ENCODE results near the gene ANKFY1.
"Not testable (repeated sequence)": the region's sequence is repeated elsewhere in the genome, so short reads cannot be mapped to it uniquely, and the experiment has no call there.

The ANKFY1 gene

GRCh38 chr17:4272972-4273368 lies 9.2 kb upstream of the ANKFY1 start:
- Histone ChIP-seq H3K27me3 (ENCODE audit: insufficient read depth, low read length) (no peaks in the 10 kb centered on the region), H2AFZ (ENCODE audit: low read depth, low read length) (no peak overlapping the region), H3K9me3 (ENCODE audit: low read length) (no peaks in the 10 kb centered on the region), H3K4me3 (ENCODE audit: low read length) (no peak overlapping the region), H3K36me3 (ENCODE audit: insufficient read depth, low read length) (peaks cover 10% of the 10 kb centered on the region), H3K4me1 (ENCODE audit: insufficient read depth, low read length) (no peaks in the 10 kb centered on the region)

GRCh38 chr17:4272213-4272971 lies 8.6 kb upstream of the ANKFY1 start:
- H3K36me3 ChIP-seq (ENCODE audit: insufficient read depth, low read length), result peaks cover 13% of the 10 kb centered on the region
- no peaks in the 10 kb centered on the region for H3K27me3 ChIP-seq (ENCODE audit: insufficient read depth, low read length)
- H3K4me3 ChIP-seq (ENCODE audit: low read length), result no peak overlapping the region
- no peak overlapping the region for H2AFZ ChIP-seq (ENCODE audit: low read depth, low read length)
- no peaks in the 10 kb centered on the region for H3K9me3 ChIP-seq (ENCODE audit: low read length)
- H3K4me1 ChIP-seq (ENCODE audit: insufficient read depth, low read length), result no peaks in the 10 kb centered on the region

- H3K36me3 ChIP-seq (ENCODE audit: insufficient read depth, low read length), result peaks cover 14% of the 10 kb centered on the region
- H2AFZ ChIP-seq (ENCODE audit: low read depth, low read length), result no peak overlapping the region
- H3K4me1 ChIP-seq (ENCODE audit: insufficient read depth, low read length), result no peaks in the 10 kb centered on the region
- H3K9me3 ChIP-seq (ENCODE audit: low read length), result no peaks in the 10 kb centered on the region
- no peaks in the 10 kb centered on the region for H3K27me3 ChIP-seq (ENCODE audit: insufficient read depth, low read length)
- no peak overlapping the region for H3K4me3 ChIP-seq (ENCODE audit: low read length)
Observed at GRCh38 chr17:4270736-4271135, 7.0 kb upstream of the ANKFY1 start.

GRCh38 chr17:4269915-4270314 lies 6.1 kb upstream of the ANKFY1 start:
- H3K36me3 ChIP-seq (ENCODE audit: insufficient read depth, low read length), result peaks cover 14% of the 10 kb centered on the region
- H3K4me1 ChIP-seq (ENCODE audit: insufficient read depth, low read length), result no peaks in the 10 kb centered on the region
- no peaks in the 10 kb centered on the region for H3K27me3 ChIP-seq (ENCODE audit: insufficient read depth, low read length)
- no peak overlapping the region for H3K4me3 ChIP-seq (ENCODE audit: low read length)
- H3K9me3 ChIP-seq (ENCODE audit: low read length), result no peaks in the 10 kb centered on the region
- no peak overlapping the region for H2AFZ ChIP-seq (ENCODE audit: low read depth, low read length)

GRCh38 chr17:4267402-4267801 lies 3.6 kb upstream of the ANKFY1 start:
- Histone ChIP-seq H2AFZ (ENCODE audit: low read depth, low read length) (no peak overlapping the region), H3K4me3 (ENCODE audit: low read length) (no peak overlapping the region), H3K27me3 (ENCODE audit: insufficient read depth, low read length) (no peaks in the 10 kb centered on the region), H3K9me3 (ENCODE audit: low read length) (no peaks in the 10 kb centered on the region), H3K4me1 (ENCODE audit: insufficient read depth, low read length) (peaks cover 11% of the 10 kb centered on the region), H3K36me3 (ENCODE audit: insufficient read depth, low read length) (peaks cover 14% of the 10 kb centered on the region)

GRCh38 chr17:4266550-4266949 lies 2.8 kb upstream of the ANKFY1 start:
- Histone ChIP-seq H3K9me3 (ENCODE audit: low read length) (no peaks in the 10 kb centered on the region), H2AFZ (ENCODE audit: low read depth, low read length) (no peak overlapping the region), H3K27me3 (ENCODE audit: insufficient read depth, low read length) (no peaks in the 10 kb centered on the region), H3K36me3 (ENCODE audit: insufficient read depth, low read length) (peaks cover 12% of the 10 kb centered on the region), H3K4me3 (ENCODE audit: low read length) (no peak overlapping the region), H3K4me1 (ENCODE audit: insufficient read depth, low read length) (peaks cover 11% of the 10 kb centered on the region)

GRCh38 chr17:4262703-4263102 lies 1.1 kb downstream of the ANKFY1 start:
- Histone ChIP-seq H3K4me1 (ENCODE audit: insufficient read depth, low read length) (peaks cover 11% of the 10 kb centered on the region), H2AFZ (ENCODE audit: low read depth, low read length) (no peak overlapping the region), H3K27me3 (ENCODE audit: insufficient read depth, low read length) (no peaks in the 10 kb centered on the region), H3K36me3 (ENCODE audit: insufficient read depth, low read length) (peaks cover 17% of the 10 kb centered on the region), H3K4me3 (ENCODE audit: low read length) (peak overlapping the region; percentile 58), H3K9me3 (ENCODE audit: low read length) (peaks cover 16% of the 10 kb centered on the region)

GRCh38 chr17:4261452-4261851 lies 2.3 kb downstream of the ANKFY1 start:
- Histone ChIP-seq H2AFZ (ENCODE audit: low read depth, low read length) (no peak overlapping the region), H3K9me3 (ENCODE audit: low read length) (peaks cover 16% of the 10 kb centered on the region), H3K4me3 (ENCODE audit: low read length) (no peak overlapping the region), H3K27me3 (ENCODE audit: insufficient read depth, low read length) (no peaks in the 10 kb centered on the region), H3K4me1 (ENCODE audit: insufficient read depth, low read length) (peaks cover 11% of the 10 kb centered on the region), H3K36me3 (ENCODE audit: insufficient read depth, low read length) (peaks cover 17% of the 10 kb centered on the region)

GRCh38 chr17:4258867-4259266 lies 4.9 kb downstream of the ANKFY1 start:
- no peak overlapping the region for H3K4me3 ChIP-seq (ENCODE audit: low read length)
- peaks cover 5% of the 10 kb centered on the region for H3K4me1 ChIP-seq (ENCODE audit: insufficient read depth, low read length)
- no peaks in the 10 kb centered on the region for H3K27me3 ChIP-seq (ENCODE audit: insufficient read depth, low read length)
- H3K36me3 ChIP-seq (ENCODE audit: insufficient read depth, low read length), result peaks cover 19% of the 10 kb centered on the region
- H3K9me3 ChIP-seq (ENCODE audit: low read length), result peaks cover 16% of the 10 kb centered on the region
- H2AFZ ChIP-seq (ENCODE audit: low read depth, low read length), result no peak overlapping the region

- H3K27me3 ChIP-seq (ENCODE audit: insufficient read depth, low read length), result no peaks in the 10 kb centered on the region
- peaks cover 16% of the 10 kb centered on the region for H3K9me3 ChIP-seq (ENCODE audit: low read length)
- H3K36me3 ChIP-seq (ENCODE audit: insufficient read depth, low read length), result peaks cover 19% of the 10 kb centered on the region
- no peak overlapping the region for H3K4me3 ChIP-seq (ENCODE audit: low read length)
- H2AFZ ChIP-seq (ENCODE audit: low read depth, low read length), result no peak overlapping the region
- H3K4me1 ChIP-seq (ENCODE audit: insufficient read depth, low read length), result no peaks in the 10 kb centered on the region
Observed at GRCh38 chr17:4256952-4257351, 6.8 kb downstream of the ANKFY1 start.

- H3K36me3 ChIP-seq (ENCODE audit: insufficient read depth, low read length), result peaks cover 10% of the 10 kb centered on the region
- H2AFZ ChIP-seq (ENCODE audit: low read depth, low read length), result not testable (repeated sequence)
Observed at GRCh38 chr17:4255271-4255670, 8.5 kb downstream of the ANKFY1 start.

GRCh38 chr17:4250887-4251286 lies 12.9 kb downstream of the ANKFY1 start:
- peaks cover 7% of the 10 kb centered on the region for H3K36me3 ChIP-seq (ENCODE audit: insufficient read depth, low read length)
- no peak overlapping the region for H3K4me3 ChIP-seq (ENCODE audit: low read length)
- no peaks in the 10 kb centered on the region for H3K27me3 ChIP-seq (ENCODE audit: insufficient read depth, low read length)
- H3K9me3 ChIP-seq (ENCODE audit: low read length), result no peaks in the 10 kb centered on the region
- H2AFZ ChIP-seq (ENCODE audit: low read depth, low read length), result no peak overlapping the region
- H3K4me1 ChIP-seq (ENCODE audit: insufficient read depth, low read length), result no peaks in the 10 kb centered on the region

More at GRCh38 chr17:4255271-4255670, 8.5 kb downstream of the ANKFY1 start:
- not testable (repeated sequence) for H3K27me3 ChIP-seq (ENCODE audit: insufficient read depth, low read length); H3K4me3 ChIP-seq (ENCODE audit: low read length); H3K9me3 ChIP-seq (ENCODE audit: low read length); H3K4me1 ChIP-seq (ENCODE audit: insufficient read depth, low read length)

GRCh38 chr17:4249452-4250029 lies 14.2 kb downstream of the ANKFY1 start:
- Histone ChIP-seq H3K4me1 (ENCODE audit: insufficient read depth, low read length) (no peaks in the 10 kb centered on the region), H3K4me3 (ENCODE audit: low read length) (no peak overlapping the region), H3K36me3 (ENCODE audit: insufficient read depth, low read length) (peaks cover 7% of the 10 kb centered on the region), H3K9me3 (ENCODE audit: low read length) (no peaks in the 10 kb centered on the region), H2AFZ (ENCODE audit: low read depth, low read length) (no peak overlapping the region), H3K27me3 (ENCODE audit: insufficient read depth, low read length) (no peaks in the 10 kb centered on the region)

Measured in neuron (in vitro differentiated cells).